OCI-LY1 (cell line): ENCODE data around the gene EPS8L3.

Source experiments
- H2AFZ ChIP-seq: fragments of 200-600 bp; sonication (generic), shearing (Covaris generic); 2 replicates; pipeline ENCODE4 v1.6.0; 2014; ENCODE audit warnings: antibody characterized with exemption, mild to moderate bottlenecking, low read length
- H3F3A ChIP-seq: fragments of 200-600 bp; sonication (generic), shearing (Covaris generic); 2 replicates; pipeline ENCODE4 v1.6.0; 2014; ENCODE audit warnings: mild to moderate bottlenecking, antibody characterized with exemption, low read length, moderate library complexity; ENCODE audit not compliant: insufficient read depth
- H3K27ac ChIP-seq: fragments of 200-600 bp; sonication (generic); 2 replicates; pipeline ENCODE4 v1.5.1; 2014; ENCODE audit warnings: low read length, mixed run types, mild to moderate bottlenecking, low read depth; ENCODE audit not compliant: poor library complexity, severe bottlenecking
- H3K27me3 ChIP-seq: fragments of 200-600 bp; sonication (generic); 2 replicates; pipeline ENCODE4 v1.6.0; 2014; ENCODE audit warnings: antibody characterized with exemption, mild to moderate bottlenecking, low read length, moderate library complexity; ENCODE audit not compliant: insufficient read depth
- H3K36me3 ChIP-seq: fragments of 200-600 bp; sonication (generic); 2 replicates; pipeline ENCODE4 v1.6.1; 2014; ENCODE audit warnings: mild to moderate bottlenecking, antibody characterized with exemption, low read length, moderate library complexity, mixed read lengths; ENCODE audit not compliant: insufficient read depth
- H3K4me1 ChIP-seq: fragments of 200-600 bp; sonication (generic); 2 replicates; pipeline ENCODE4 v1.5.1; 2014; ENCODE audit warnings: mild to moderate bottlenecking, low read length, moderate library complexity; ENCODE audit not compliant: insufficient read depth, severe bottlenecking
- H3K4me2 ChIP-seq: fragments of 200-600 bp; sonication (generic), shearing (Covaris generic); 2 replicates; pipeline ENCODE4 v1.6.1; 2014; ENCODE audit warnings: low read length
- H3K4me3 ChIP-seq: fragments of 200-600 bp; sonication (generic); 2 replicates; pipeline ENCODE4 v1.5.1; 2014; ENCODE audit warnings: low read length, low read depth, mild to moderate bottlenecking, mixed read lengths; ENCODE audit not compliant: poor library complexity, severe bottlenecking
- H3K79me2 ChIP-seq: fragments of 200-600 bp; shearing (Covaris generic); 2 replicates; pipeline ENCODE4 v1.6.1; 2016; ENCODE audit warnings: mixed run types, low read length, mixed read lengths; ENCODE audit not compliant: insufficient read depth
- H3K9ac ChIP-seq: fragments of 200-600 bp; sonication (generic), shearing (Covaris generic); 2 replicates; pipeline ENCODE4 v1.6.1; 2014; ENCODE audit warnings: mild to moderate bottlenecking, low read length, mixed read lengths
- H3K9me2 ChIP-seq: fragments of 200-600 bp; sonication (generic), shearing (Covaris generic); 2 replicates; pipeline ENCODE4 v1.6.1; 2014; ENCODE audit warnings: low read depth, mild to moderate bottlenecking, low read length, mixed read lengths
- H3K9me3 ChIP-seq: fragments of 200-600 bp; shearing (Covaris generic); 2 replicates; pipeline ENCODE4 v1.6.1; 2014; ENCODE audit warnings: low read length, mixed read lengths
- H4K20me1 ChIP-seq: fragments of 200-600 bp; sonication (generic), shearing (Covaris generic); 2 replicates; pipeline ENCODE4 v1.6.0; 2016; ENCODE audit warnings: mild to moderate bottlenecking, low read length; ENCODE audit not compliant: insufficient read depth
- EZH2 ChIP-seq: fragments of 200-600 bp; sonication (generic), shearing (Covaris generic); IDR thresholded peaks from 2 replicates; pipeline ENCODE4 v1.8.0; 2017; ENCODE audit warnings: borderline replicate concordance, mixed run types, mild to moderate bottlenecking, antibody characterized with exemption, low read length, moderate library complexity, mixed read lengths
- TF ChIP-seq, protein P1 (sequence below): fragments of 200-600 bp; sonication (generic), shearing (Covaris generic); IDR thresholded peaks from 2 replicates; pipeline ENCODE4 v1.5.1; 2017; ENCODE audit warnings: mild to moderate bottlenecking, antibody characterized with exemption, low read length, moderate library complexity, mixed read lengths

The EPS8L3 gene

DNA sequence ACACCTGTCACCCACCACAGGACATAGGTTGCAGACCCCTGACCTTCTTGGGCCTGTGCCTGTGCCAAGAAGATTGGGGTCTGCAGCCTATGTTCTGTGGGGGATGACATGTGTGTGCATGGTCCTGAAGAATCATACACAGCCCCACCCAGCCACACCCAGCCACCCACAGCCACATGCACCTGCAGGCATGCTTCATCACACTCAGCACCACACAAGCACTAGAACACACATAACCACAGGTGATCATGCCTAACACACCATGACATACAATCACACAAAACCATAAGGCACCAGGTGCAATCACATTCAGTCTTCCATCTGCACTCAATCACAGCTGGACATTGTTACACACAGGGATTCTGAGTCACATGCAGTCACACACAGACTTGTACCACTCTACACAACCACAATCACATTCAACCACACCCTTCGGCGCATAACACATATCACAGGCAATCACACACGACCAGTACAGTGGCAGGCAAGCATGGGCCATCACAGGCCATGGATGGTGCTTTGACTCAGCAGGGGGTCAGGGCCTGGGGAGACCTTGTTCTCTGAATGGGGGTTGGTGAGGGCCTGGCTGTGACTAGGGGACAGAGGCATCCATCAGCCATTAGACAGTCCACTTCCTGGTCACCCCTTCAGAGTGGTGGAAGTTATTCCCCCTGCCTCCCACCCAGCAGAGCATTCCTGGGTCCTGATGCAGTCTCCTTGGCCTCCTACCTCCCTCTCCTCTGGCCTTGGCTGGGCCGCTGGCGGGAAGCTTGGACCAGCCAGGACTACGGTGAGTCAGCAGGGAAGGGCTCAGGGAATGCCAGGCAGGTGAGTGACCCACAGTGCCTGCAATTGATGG lies 44.3 kb upstream of the EPS8L3 start:
- no peaks in the 10 kb centered on the region for H3K36me3 ChIP-seq
- H3K9me2 ChIP-seq = no peaks in the 10 kb centered on the region
- no peaks in the 10 kb centered on the region for H4K20me1 ChIP-seq
- no peak overlapping the region for H3K27ac ChIP-seq
- H3K9me3 ChIP-seq = no peaks in the 10 kb centered on the region
- no peak overlapping the region for H3K4me2 ChIP-seq
- H3K79me2 ChIP-seq = no peaks in the 10 kb centered on the region
- H3K27me3 ChIP-seq = no peaks in the 10 kb centered on the region
- H3F3A ChIP-seq = no peaks in the 10 kb centered on the region
- H2AFZ ChIP-seq = no peak overlapping the region
- H3K9ac ChIP-seq = no peak overlapping the region
- no peaks in the 10 kb centered on the region for H3K4me1 ChIP-seq
- H3K4me3 ChIP-seq = no peak overlapping the region
- TF ChIP-seq, protein P1, sequence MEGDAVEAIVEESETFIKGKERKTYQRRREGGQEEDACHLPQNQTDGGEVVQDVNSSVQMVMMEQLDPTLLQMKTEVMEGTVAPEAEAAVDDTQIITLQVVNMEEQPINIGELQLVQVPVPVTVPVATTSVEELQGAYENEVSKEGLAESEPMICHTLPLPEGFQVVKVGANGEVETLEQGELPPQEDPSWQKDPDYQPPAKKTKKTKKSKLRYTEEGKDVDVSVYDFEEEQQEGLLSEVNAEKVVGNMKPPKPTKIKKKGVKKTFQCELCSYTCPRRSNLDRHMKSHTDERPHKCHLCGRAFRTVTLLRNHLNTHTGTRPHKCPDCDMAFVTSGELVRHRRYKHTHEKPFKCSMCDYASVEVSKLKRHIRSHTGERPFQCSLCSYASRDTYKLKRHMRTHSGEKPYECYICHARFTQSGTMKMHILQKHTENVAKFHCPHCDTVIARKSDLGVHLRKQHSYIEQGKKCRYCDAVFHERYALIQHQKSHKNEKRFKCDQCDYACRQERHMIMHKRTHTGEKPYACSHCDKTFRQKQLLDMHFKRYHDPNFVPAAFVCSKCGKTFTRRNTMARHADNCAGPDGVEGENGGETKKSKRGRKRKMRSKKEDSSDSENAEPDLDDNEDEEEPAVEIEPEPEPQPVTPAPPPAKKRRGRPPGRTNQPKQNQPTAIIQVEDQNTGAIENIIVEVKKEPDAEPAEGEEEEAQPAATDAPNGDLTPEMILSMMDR = no peak
- no peak for TF ChIP-seq EZH2

DNA sequence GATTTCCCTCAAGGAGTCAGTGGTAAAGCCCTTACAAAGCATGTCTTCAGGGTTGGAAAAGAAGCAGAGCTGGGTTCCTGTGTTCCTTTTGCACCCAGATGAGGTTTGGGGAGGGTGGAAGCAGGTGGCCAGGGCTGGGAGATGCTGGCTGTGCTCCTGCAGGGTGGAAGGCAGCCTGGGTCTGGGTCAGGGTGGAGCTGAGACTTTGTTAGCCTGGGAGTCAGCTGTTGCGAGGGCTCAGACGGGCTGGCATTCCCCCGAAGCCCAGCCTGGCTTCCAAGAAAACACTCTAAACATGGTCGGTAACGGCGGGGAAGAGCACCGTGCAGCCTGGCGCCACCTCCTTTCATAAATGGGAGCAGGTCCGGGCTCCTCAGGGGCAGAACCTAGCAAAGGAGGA lies 43.7 kb upstream of the EPS8L3 start:
- Histone ChIP-seq H3K9me2 (no peaks in the 10 kb centered on the region), H3K9me3 (no peaks in the 10 kb centered on the region), H3K36me3 (no peaks in the 10 kb centered on the region), H3K27me3 (no peaks in the 10 kb centered on the region), H3K4me3 (no peak overlapping the region), H3K4me2 (no peak overlapping the region), H4K20me1 (no peaks in the 10 kb centered on the region), H3K9ac (no peak overlapping the region), H3F3A (no peaks in the 10 kb centered on the region), H3K79me2 (no peaks in the 10 kb centered on the region), H3K27ac (no peak overlapping the region), H3K4me1 (no peaks in the 10 kb centered on the region), H2AFZ (no peak overlapping the region)
- TF ChIP-seq, protein P1 = no peak
- TF ChIP-seq EZH2 = no peak

DNA sequence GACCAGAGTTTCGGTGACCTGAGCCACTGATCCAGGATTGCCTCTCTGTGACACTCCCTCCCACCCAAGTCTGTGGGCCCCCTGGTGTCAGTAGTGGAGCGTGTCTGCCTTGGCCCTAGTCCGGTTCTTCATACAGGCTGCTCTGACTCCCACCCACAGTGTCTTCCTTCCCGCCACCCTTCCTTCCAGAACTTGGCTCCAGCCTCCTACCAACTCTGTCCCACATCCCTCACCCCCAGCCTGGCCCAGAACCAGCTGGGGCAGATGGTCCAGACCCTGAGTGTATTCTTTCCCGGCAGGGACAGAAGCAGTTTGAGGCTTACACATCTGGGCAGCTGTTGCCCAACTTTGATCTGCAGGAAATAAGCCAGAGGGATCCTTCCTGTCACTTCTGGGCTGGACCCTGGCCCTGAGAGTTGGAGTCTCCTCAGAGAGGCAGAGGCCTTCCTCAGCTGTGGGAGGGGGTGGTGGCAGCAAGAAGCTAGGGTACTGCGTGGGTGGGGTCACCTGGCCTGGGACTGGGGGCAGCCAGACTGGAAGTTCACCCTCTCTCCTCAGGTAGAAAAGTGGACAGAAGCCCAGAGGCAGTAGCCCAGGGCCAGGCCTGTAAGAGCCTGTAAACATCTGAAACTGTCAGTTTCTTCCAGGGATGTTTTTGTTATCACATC lies 43.1 kb upstream of the EPS8L3 start:
- Histone ChIP-seq H3K27me3 (no peaks in the 10 kb centered on the region), H3K9ac (no peak overlapping the region), H3K4me3 (no peak overlapping the region), H3K4me1 (no peaks in the 10 kb centered on the region), H3F3A (no peaks in the 10 kb centered on the region), H2AFZ (no peak overlapping the region), H3K79me2 (no peaks in the 10 kb centered on the region), H3K9me2 (no peaks in the 10 kb centered on the region), H4K20me1 (no peaks in the 10 kb centered on the region), H3K9me3 (no peaks in the 10 kb centered on the region), H3K36me3 (no peaks in the 10 kb centered on the region), H3K4me2 (no peak overlapping the region), H3K27ac (no peak overlapping the region)
- TF ChIP-seq, protein P1 = no peak
- no peak for TF ChIP-seq EZH2
